Esophagus muscularis mucosa (tissue), 4 donors: ENCODE measurements around the gene ETV6. TPM values are rescaled to one million over a fixed set of nuclear protein-coding genes. Genes with fewer than 3 reads are reported as not detected.

Source experiments
- DNase-seq: peaks from one replicate; pipeline ENCODE4 v3.0.0-alpha.2; 2017; ENCODE audit errors: extremely low spot score
- H3K27ac ChIP-seq, 4 donors: fragments of 200-600 bp; sonication (generic); replicated peaks in 1 of 4; 1 replicate in 3 of 4; 2 replicates in 1 of 4; pipeline ENCODE4 v1.5.1; 2016 to 2019; ENCODE audit warnings: mild to moderate bottlenecking in 1 of 4
- H3K27me3 ChIP-seq, 4 donors: fragments of 200-600 bp; sonication (generic); one replicate each; pipeline versions ENCODE4 v1.5.1 to v1.6.0; 2016 to 2019
- H3K36me3 ChIP-seq, 4 donors: fragments of 200-600 bp; sonication (generic); one replicate each; pipeline ENCODE4 v1.5.1; 2016 to 2019
- H3K4me1 ChIP-seq, 4 donors: fragments of 200-600 bp; sonication (generic); one replicate each; pipeline ENCODE4 v1.5.1; 2016 to 2019
- H3K4me3 ChIP-seq, 4 donors: fragments of 200-600 bp; sonication (generic); 1 replicate in 2 of 4; 2 replicates in 2 of 4; pipeline ENCODE4 v1.5.1; 2016 to 2019; ENCODE audit warnings: mild to moderate bottlenecking in 4 of 4, moderate library complexity in 1 of 4
- H3K9me3 ChIP-seq, 4 donors: fragments of 200-600 bp; sonication (generic); 1 replicate in 3 of 4; 2 replicates in 1 of 4; pipeline ENCODE4 v1.5.1; 2016 to 2019
- EP300 ChIP-seq: sonication (generic); formaldehyde crosslinking; IDR thresholded peaks from one replicate; pipeline ENCODE4 v1.6.1; 2017; ENCODE audit warnings: antibody characterized with exemption
- POLR2A ChIP-seq: fragments of 450-650 bp; IDR thresholded peaks from one replicate; pipeline ENCODE4 v1.6.1; 2017; ENCODE audit warnings: antibody characterized with exemption, moderate library complexity, mild to moderate bottlenecking, low read depth
- POLR2AphosphoS5 ChIP-seq, 2 donors: sonication (generic); formaldehyde crosslinking; IDR thresholded peaks; one replicate each; pipeline ENCODE4 v1.6.1; 2017; ENCODE audit warnings: antibody characterized with exemption in 2 of 2
- WGBS: methylation state at CpG from one replicate; pipeline ENCODE4 v1.1.5; 2018; 5-methylcytosine and 5-hydroxymethylcytosine counted together
- intact Hi-C: fragments of 100-400 bp; cut with DNase I; formaldehyde crosslinking; loops from one replicate; pipeline ENCODE4 v1.15.1; 2023
- total RNA-seq, 4 donors: library from RNA; depleted of rRNA; stranded (reverse); fragments of >200 nt; gene quantifications; one replicate each; pipeline versions ENCODE4 v1.1.0 to v1.2.1, GENCODE V29; 2016
- TF ChIP-seq, protein P1 (sequence below), 3 experiments: fragments of 200-600 bp in 2 of 3; fragments of 450-650 bp in 1 of 3; sonication (generic) in 2 of 3; IDR thresholded peaks; one replicate each; pipeline ENCODE4 v1.5.1; 2017 to 2019; ENCODE audit warnings: antibody characterized with exemption in 3 of 3, mild to moderate bottlenecking in 2 of 3, moderate library complexity in 1 of 3

The ETV6 gene
- total RNA-seq, 4 donors from 2014 or later: 22.4 to 29.6 (median 25.3) TPM

DNA sequence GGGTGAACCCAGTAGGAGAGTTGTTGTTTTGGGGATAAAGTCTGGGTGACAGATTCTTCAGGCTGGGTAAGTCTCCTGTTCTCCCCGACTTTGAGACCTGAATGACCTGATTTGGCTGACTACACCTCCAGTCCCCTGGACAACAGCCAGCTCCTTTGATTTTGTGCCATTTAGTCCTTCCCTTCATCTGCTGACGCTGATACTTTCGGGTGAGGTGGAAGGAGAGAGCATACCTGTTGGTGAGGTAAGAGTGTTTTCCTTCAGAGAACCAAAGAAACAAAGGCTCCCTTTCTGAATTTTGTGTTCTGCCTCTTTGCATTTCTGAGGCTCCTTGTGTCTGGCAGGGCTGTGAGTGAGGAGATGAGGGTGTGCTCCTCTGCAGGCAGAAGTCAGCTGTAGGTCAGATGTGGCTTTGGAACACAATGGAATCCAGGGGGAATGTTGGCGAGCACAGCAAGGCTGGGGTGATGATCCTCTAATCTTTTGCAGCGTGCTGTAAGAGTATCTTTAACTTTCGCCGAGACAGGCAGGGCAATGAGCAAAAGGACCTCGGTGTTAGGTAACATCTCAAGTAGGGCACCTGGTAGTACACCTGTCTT lies 12.1 kb downstream of the ETV6 start:
- no peaks in the 10 kb centered on the region for H3K9me3 ChIP-seq
- no peak overlapping the region for H3K4me3 ChIP-seq
- no peak for DNase-seq
- no peaks in the 10 kb centered on the region for H3K36me3 ChIP-seq
- 78% methylated on average over 8 of the region's 8 CpGs for WGBS
- H3K27ac ChIP-seq: peak overlapping the region; percentile 37 to 90 (median 45)
- peaks cover 62 to 94% (median 91%) of the 10 kb centered on the region in 4 donors for H3K4me1 ChIP-seq
- TF ChIP-seq POLR2A (no peak), POLR2AphosphoS5 (IDR thresholded peaks at IDR 0.05) (no peak), EP300 (no peak)
- TF ChIP-seq, protein P1, sequence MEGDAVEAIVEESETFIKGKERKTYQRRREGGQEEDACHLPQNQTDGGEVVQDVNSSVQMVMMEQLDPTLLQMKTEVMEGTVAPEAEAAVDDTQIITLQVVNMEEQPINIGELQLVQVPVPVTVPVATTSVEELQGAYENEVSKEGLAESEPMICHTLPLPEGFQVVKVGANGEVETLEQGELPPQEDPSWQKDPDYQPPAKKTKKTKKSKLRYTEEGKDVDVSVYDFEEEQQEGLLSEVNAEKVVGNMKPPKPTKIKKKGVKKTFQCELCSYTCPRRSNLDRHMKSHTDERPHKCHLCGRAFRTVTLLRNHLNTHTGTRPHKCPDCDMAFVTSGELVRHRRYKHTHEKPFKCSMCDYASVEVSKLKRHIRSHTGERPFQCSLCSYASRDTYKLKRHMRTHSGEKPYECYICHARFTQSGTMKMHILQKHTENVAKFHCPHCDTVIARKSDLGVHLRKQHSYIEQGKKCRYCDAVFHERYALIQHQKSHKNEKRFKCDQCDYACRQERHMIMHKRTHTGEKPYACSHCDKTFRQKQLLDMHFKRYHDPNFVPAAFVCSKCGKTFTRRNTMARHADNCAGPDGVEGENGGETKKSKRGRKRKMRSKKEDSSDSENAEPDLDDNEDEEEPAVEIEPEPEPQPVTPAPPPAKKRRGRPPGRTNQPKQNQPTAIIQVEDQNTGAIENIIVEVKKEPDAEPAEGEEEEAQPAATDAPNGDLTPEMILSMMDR (IDR thresholded peaks at IDR 0.05): no peak
- intact Hi-C loops: no loop called here
- no peaks in the 10 kb centered on the region for H3K27me3 ChIP-seq

DNA sequence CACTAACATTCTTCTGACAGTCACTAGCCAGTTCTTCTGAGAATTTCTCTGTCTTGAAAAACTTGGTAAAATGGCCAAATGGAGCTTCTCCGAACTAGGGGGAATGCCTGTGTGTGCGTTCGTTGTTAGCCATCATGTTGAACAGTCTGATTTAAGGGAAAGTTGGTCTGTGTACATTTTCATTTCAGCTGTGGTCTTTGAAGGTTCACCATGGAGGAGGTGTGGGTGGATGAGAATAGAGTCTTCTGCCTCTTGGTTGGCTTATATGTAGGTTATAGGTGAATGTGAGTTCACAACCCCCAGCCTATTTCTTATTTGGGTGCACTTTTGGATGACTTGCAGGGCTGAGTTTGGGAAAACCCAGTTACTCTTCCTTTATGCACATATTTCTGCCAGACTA lies 12.9 kb downstream of the ETV6 start:
- Histone ChIP-seq H3K36me3 (no peaks in the 10 kb centered on the region), H3K9me3 (no peaks in the 10 kb centered on the region), H3K27me3 (no peaks in the 10 kb centered on the region), H3K4me1 (peaks cover 60 to 96% (median 90%) of the 10 kb centered on the region in 4 donors), H3K27ac (peak overlapping the region; percentile 37 to 90 (median 45)), H3K4me3 (no peak overlapping the region)
- TF ChIP-seq, protein P1 (IDR thresholded peaks at IDR 0.05): no peak
- TF ChIP-seq EP300 (no peak), POLR2A (no peak), POLR2AphosphoS5 (IDR thresholded peaks at IDR 0.05) (no peak)
- 89% methylated on average over 3 of the region's 3 CpGs for WGBS
- DNase-seq: no peak
- intact Hi-C loops: no loop called here

DNA sequence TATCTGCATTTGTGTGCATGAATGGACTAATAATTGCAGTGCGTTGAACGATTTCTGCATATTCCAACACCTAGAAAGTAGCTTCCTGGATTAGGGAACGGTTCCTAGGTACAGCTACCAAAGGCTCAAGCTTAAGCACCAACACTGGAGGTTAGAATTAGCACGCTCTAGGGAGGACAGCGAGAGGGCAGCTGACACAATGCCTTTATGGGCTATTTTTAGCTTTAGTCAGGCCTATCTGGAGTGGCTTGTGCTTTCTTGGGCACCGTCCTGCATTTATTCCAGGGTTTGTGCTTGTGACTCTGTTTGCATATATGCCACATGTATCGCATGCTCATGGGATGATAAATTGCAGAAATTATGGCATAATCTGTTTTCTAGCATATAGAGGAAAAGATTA lies 13.7 kb downstream of the ETV6 start:
- intact Hi-C loops: no loop called here
- Histone ChIP-seq H3K4me1 (peaks cover 55 to 94% (median 82%) of the 10 kb centered on the region in 4 donors), H3K27me3 (no peaks in the 10 kb centered on the region), H3K27ac (peak overlapping the region; percentile 37 to 90 (median 42)), H3K4me3 (no peak overlapping the region), H3K9me3 (no peaks in the 10 kb centered on the region), H3K36me3 (no peaks in the 10 kb centered on the region)
- DNase-seq: no peak
- WGBS: 44% methylated on average over 6 of the region's 7 CpGs
- TF ChIP-seq EP300 (no peak), POLR2A (no peak), POLR2AphosphoS5 (IDR thresholded peaks at IDR 0.05) (peak in 1 of 2 donors; percentile 52)
- TF ChIP-seq, protein P1 (IDR thresholded peaks at IDR 0.05): peak in 1 of 3 experiments; percentile 10

DNA sequence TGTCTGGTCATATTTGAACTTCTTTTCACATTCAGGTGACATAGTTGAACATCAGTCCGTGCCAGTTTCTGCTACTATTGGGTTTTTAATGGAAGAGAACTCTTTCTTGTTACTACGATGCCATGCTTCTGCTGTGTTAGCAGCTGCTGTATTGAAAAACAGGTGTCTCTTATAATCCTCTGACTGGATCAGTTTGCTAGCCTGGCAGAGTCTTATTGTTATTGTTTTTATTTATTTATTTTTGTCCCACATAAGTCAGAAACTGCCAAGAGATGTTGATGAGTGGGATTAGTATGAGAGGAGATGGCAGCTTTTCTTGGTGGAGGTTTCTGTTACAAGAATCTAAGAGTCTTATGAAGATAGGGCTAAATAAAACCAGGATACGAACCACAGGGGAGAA lies 14.6 kb downstream of the ETV6 start:
- Histone ChIP-seq H3K36me3 (no peaks in the 10 kb centered on the region), H3K9me3 (no peaks in the 10 kb centered on the region), H3K4me1 (peaks cover 56 to 94% (median 82%) of the 10 kb centered on the region in 4 donors), H3K27ac (peak overlapping the region in 3 of 4 donors; percentile 37 to 90 (median 43)), H3K27me3 (no peaks in the 10 kb centered on the region), H3K4me3 (no peak overlapping the region)
- intact Hi-C loops: no loop called here
- WGBS: 77% methylated on average over 3 of the region's 3 CpGs
- TF ChIP-seq, protein P1 (IDR thresholded peaks at IDR 0.05): no peak
- TF ChIP-seq POLR2A (no peak), POLR2AphosphoS5 (IDR thresholded peaks at IDR 0.05) (no peak), EP300 (no peak)
- DNase-seq: no peak
